GM12872 (cell line): ENCODE data around the gene PNMA1.

Experiments
- CTCF ChIP-seq: IDR thresholded peaks from 3 replicates; pipeline ENCODE4 v1.5.1; 2011; ENCODE audit warnings: low read depth, mild to moderate bottlenecking, low read length, moderate library complexity; ENCODE audit not compliant: insufficient read depth

PNMA1 gene

GRCh38 chr14:73748858-73749357 is 34.7 kb upstream of the PNMA1 start:
- TF ChIP-seq CTCF = no peak

- no peak for TF ChIP-seq CTCF
Observed at GRCh38 chr14:73747379-73748211, 33.4 kb upstream of the PNMA1 start.

- peak; percentile 37; the same call in 2 of the 3 replicates for TF ChIP-seq CTCF
Observed at GRCh38 chr14:73746520-73747378, 32.6 kb upstream of the PNMA1 start.

- no peak for TF ChIP-seq CTCF
Observed at GRCh38 chr14:73745571-73746519, 31.7 kb upstream of the PNMA1 start.

- no peak for TF ChIP-seq CTCF
Observed at GRCh38 chr14:73744874-73745529, 30.8 kb upstream of the PNMA1 start.

GRCh38 chr14:73744175-73744867 is 30.1 kb upstream of the PNMA1 start:
- TF ChIP-seq CTCF = no peak
